Measurements from ENCODE around the gene FOXA1. TPM values are rescaled to one million over a fixed set of nuclear protein-coding genes. Genes with fewer than 3 reads are reported as not detected.
A peak's percentile ranks its signal among the peaks of the same experiment; 100 is the strongest.

The FOXA1 gene
- total and polyA plus RNA-seq, 2 donors (not counting 1 experiment from before 2014, with no cell fraction given) = under 0.01 to 0.03 TPM

- Histone ChIP-seq H3K4me3 (replicated peaks in 1 of 4; ENCODE audit: control extremely low read depth in 1 of 4, insufficient read depth in 1 of 4, low read depth in 3 of 4, low read length in 4 of 4) (no peak overlapping the region), H3K79me2 (ENCODE audit: control insufficient read depth, insufficient read depth, low read length) (no peaks in the 10 kb centered on the region), H3K9ac (ENCODE audit: insufficient read depth, low read length) (no peak overlapping the region), H3K9me3 (ENCODE audit: control insufficient read depth, insufficient read depth, low read depth, low read length) (no peaks in the 10 kb centered on the region), H3K4me2 (ENCODE audit: extremely low read depth, insufficient read depth, low read length) (no peak overlapping the region), H3K27me3 (ENCODE audit: control insufficient read depth, insufficient read depth, low read length) (peaks cover 79% of the 10 kb centered on the region), H4K20me1 (ENCODE audit: control insufficient read depth, extremely low read depth, insufficient read depth, low read length) (no peaks in the 10 kb centered on the region), H3K27ac (ENCODE audit: insufficient read depth, low read length) (no peak overlapping the region), H3K4me1 (ENCODE audit: control insufficient read depth, extremely low read depth, insufficient read depth, low read length) (no peaks in the 10 kb centered on the region), H2AFZ (ENCODE audit: low read length) (no peak overlapping the region), H3K36me3 (ENCODE audit: control insufficient read depth, insufficient read depth, low read length) (no peaks in the 10 kb centered on the region)
- no peak for DNase-seq (ENCODE audit: low read depth in 2 of 2)
- peak; percentile 72 for TF ChIP-seq EZH2 (IDR thresholded peaks at IDR 0.05; ENCODE audit: low read length, missing control alignments)
- TF ChIP-seq CTCF (conservative IDR thresholded peaks at IDR 0.05 in 1 of 2, IDR thresholded peaks at IDR 0.05 in 1 of 2; ENCODE audit: low read depth in 1 of 2, low read length in 2 of 2) = no peak
Measured at GRCh38 chr14:37592482-37593408, 2.3 kb downstream of the FOXA1 start.

GRCh38 chr14:37591941-37592481 lies 3.0 kb downstream of the FOXA1 start:
- H2AFZ ChIP-seq (ENCODE audit: low read length) = no peak overlapping the region
- no peak overlapping the region for H3K27ac ChIP-seq (ENCODE audit: insufficient read depth, low read length)
- H3K36me3 ChIP-seq (ENCODE audit: control insufficient read depth, insufficient read depth, low read length) = no peaks in the 10 kb centered on the region
- H4K20me1 ChIP-seq (ENCODE audit: control insufficient read depth, extremely low read depth, insufficient read depth, low read length) = no peaks in the 10 kb centered on the region
- TF ChIP-seq CTCF (conservative IDR thresholded peaks at IDR 0.05 in 1 of 2, IDR thresholded peaks at IDR 0.05 in 1 of 2; ENCODE audit: low read depth in 1 of 2, low read length in 2 of 2) = no peak
- peak; percentile 92 for TF ChIP-seq EZH2 (IDR thresholded peaks at IDR 0.05; ENCODE audit: low read length, missing control alignments)
- no peak overlapping the region for H3K4me3 ChIP-seq (replicated peaks in 1 of 4; ENCODE audit: control extremely low read depth in 1 of 4, insufficient read depth in 1 of 4, low read depth in 3 of 4, low read length in 4 of 4)
- DNase-seq (ENCODE audit: low read depth in 2 of 2) = no peak
- H3K9me3 ChIP-seq (ENCODE audit: control insufficient read depth, insufficient read depth, low read depth, low read length) = no peaks in the 10 kb centered on the region
- no peaks in the 10 kb centered on the region for H3K79me2 ChIP-seq (ENCODE audit: control insufficient read depth, insufficient read depth, low read length)
- peaks cover 77% of the 10 kb centered on the region for H3K27me3 ChIP-seq (ENCODE audit: control insufficient read depth, insufficient read depth, low read length)
- H3K4me2 ChIP-seq (ENCODE audit: extremely low read depth, insufficient read depth, low read length) = no peak overlapping the region
- no peaks in the 10 kb centered on the region for H3K4me1 ChIP-seq (ENCODE audit: control insufficient read depth, extremely low read depth, insufficient read depth, low read length)
- H3K9ac ChIP-seq (ENCODE audit: insufficient read depth, low read length) = no peak overlapping the region

GRCh38 chr14:37591311-37591940 lies 3.6 kb downstream of the FOXA1 start:
- Histone ChIP-seq H3K4me1 (ENCODE audit: control insufficient read depth, extremely low read depth, insufficient read depth, low read length) (no peaks in the 10 kb centered on the region), H3K9me3 (ENCODE audit: control insufficient read depth, insufficient read depth, low read depth, low read length) (no peaks in the 10 kb centered on the region), H3K36me3 (ENCODE audit: control insufficient read depth, insufficient read depth, low read length) (no peaks in the 10 kb centered on the region), H3K27ac (ENCODE audit: insufficient read depth, low read length) (no peak overlapping the region), H3K27me3 (ENCODE audit: control insufficient read depth, insufficient read depth, low read length) (peaks cover 75% of the 10 kb centered on the region), H3K9ac (ENCODE audit: insufficient read depth, low read length) (no peak overlapping the region), H4K20me1 (ENCODE audit: control insufficient read depth, extremely low read depth, insufficient read depth, low read length) (no peaks in the 10 kb centered on the region), H3K79me2 (ENCODE audit: control insufficient read depth, insufficient read depth, low read length) (no peaks in the 10 kb centered on the region), H3K4me2 (ENCODE audit: extremely low read depth, insufficient read depth, low read length) (no peak overlapping the region), H3K4me3 (replicated peaks in 1 of 4; ENCODE audit: control extremely low read depth in 1 of 4, insufficient read depth in 1 of 4, low read depth in 3 of 4, low read length in 4 of 4) (no peak overlapping the region), H2AFZ (ENCODE audit: low read length) (no peak overlapping the region)
- no peak for DNase-seq (ENCODE audit: low read depth in 2 of 2)
- TF ChIP-seq EZH2 (IDR thresholded peaks at IDR 0.05; ENCODE audit: low read length, missing control alignments) (no peak), CTCF (conservative IDR thresholded peaks at IDR 0.05 in 1 of 2, IDR thresholded peaks at IDR 0.05 in 1 of 2; ENCODE audit: low read depth in 1 of 2, low read length in 2 of 2) (no peak)
